Muscle layer of colon (tissue), 2 donors: Measurements from ENCODE around the gene ENO2.
A peak's percentile ranks its signal among the peaks of the same experiment; 100 is the strongest.
"Not testable (repeated sequence)": the region's sequence is repeated elsewhere in the genome, so short reads cannot be mapped to it uniquely, and the experiment has no call there.

Experiments used
- H3K27ac ChIP-seq: one replicate; pipeline ENCODE4 v1.7.0; 2013; ENCODE audit warnings: low read depth, mild to moderate bottlenecking, low read length, moderate library complexity
- H3K27me3 ChIP-seq, 2 donors: one replicate each; pipeline ENCODE4 v1.7.0; 2013; ENCODE audit warnings: low read length in 2 of 2, mild to moderate bottlenecking in 2 of 2; ENCODE audit not compliant: insufficient read depth in 2 of 2, control insufficient read depth in 1 of 2
- H3K36me3 ChIP-seq: one replicate; pipeline ENCODE4 v1.7.0; 2013; ENCODE audit warnings: mild to moderate bottlenecking, low read length; ENCODE audit not compliant: insufficient read depth
- H3K4me1 ChIP-seq: one replicate; pipeline ENCODE4 v1.7.0; 2013; ENCODE audit warnings: mild to moderate bottlenecking, low read length; ENCODE audit not compliant: insufficient read depth
- H3K4me3 ChIP-seq, 2 donors: one replicate each; pipeline ENCODE4 v1.7.0; 2013; ENCODE audit warnings: low read length in 2 of 2, low read depth in 1 of 2, mild to moderate bottlenecking in 1 of 2, moderate library complexity in 1 of 2
- H3K9ac ChIP-seq: one replicate; pipeline ENCODE4 v1.7.0; 2013; ENCODE audit warnings: low read length
- H3K9me3 ChIP-seq: one replicate; pipeline ENCODE4 v1.7.0; 2013; ENCODE audit warnings: mild to moderate bottlenecking, low read length
- donor health status: abdominal sarcoma.
- donor health status: Adenocarcinoma of cecum.

ENO2 gene

DNA sequence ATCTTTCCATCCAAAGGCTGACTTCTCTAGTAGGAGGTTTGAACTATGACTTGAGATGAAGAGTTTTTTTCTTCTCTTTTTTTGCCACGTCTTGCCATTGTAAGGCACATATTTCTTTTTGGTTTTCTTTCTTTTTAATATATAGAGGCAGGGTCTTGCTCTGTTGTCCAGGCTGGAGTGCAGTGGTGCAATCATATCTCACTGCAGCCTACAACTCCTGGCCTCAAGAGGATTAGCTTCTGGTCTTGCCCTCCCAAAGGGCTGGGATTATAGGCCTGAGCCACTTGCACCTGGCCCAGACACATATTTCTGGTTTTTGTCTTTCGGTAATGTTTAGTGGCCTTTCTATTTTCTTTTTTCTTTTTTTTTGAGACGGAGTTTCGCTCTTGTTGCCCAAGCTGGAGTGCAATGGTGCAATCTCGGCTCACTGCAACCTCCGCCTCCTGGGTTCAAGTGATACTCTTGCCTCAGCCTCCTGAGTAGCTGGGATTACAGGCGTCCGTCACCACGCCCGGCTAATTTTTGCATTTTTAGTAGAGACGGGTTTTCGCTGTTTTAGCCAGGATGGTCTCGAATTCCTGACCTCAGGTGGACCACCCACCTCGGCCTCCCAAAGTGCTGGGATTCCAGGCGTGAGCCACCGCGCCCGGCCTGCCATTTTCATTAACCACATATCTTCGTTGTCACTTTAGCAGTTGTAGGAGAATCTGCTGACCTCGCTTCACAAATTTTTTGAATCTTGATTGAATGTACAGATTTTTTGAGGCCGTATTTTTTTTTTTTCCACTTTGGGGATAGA, 24.4 kb upstream of the ENO2 start:
- H3K4me3 ChIP-seq: peak overlapping the region in 1 of 2 donors; percentile 51
- peak overlapping the region; percentile 70 for H3K9ac ChIP-seq
- not testable (repeated sequence) for H3K36me3 ChIP-seq, H3K9me3 ChIP-seq, H3K27me3 ChIP-seq
- peak overlapping the region; percentile 90 for H3K27ac ChIP-seq
- peaks cover 11% of the 10 kb centered on the region for H3K4me1 ChIP-seq

DNA sequence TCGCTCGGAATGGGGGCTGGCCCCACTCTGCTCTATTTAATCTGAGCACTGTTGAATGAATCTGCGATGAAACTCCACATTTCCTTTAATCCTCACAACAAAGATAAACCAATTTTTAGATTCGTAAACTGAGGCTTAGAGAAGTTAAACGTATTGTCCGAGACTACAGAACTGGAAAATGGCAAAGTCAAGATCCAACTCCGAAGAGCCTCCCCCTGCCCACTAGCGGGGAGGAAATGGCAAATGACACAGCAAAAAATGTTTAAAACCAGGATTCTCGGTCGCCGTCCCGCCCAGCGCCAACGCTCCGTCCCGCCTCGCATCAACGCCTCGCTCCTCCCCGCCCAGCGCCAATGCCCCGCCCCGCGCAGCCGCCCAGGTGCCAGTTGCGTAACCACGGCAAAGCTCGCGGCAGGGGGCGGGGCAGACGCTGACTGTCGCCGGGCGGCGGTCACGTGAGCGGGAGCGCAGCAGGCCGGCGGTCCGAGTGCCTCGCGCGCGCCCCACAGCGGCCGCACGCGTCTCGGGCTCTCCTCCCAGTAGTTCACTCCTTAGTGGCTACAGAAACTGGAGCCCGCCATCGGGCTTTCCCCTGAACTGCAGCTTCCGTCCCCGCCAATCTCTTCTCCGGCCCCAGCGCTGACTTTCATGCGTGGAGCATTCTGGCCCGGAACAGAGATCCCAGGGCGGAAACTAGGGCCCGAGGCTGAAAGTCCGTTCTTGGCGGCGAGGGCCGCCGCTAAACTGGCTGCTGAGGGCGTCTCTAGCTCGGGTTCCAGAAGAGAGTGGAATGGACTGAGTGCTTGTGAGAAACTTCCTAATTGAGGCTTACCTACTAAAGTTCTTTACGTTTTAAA, 23.4 kb upstream of the ENO2 start:
- H3K4me1 ChIP-seq: peaks cover 11% of the 10 kb centered on the region
- H3K27ac ChIP-seq: peak overlapping the region; percentile 90
- peak overlapping the region; percentile 91 for H3K9ac ChIP-seq
- H3K4me3 ChIP-seq: peak overlapping the region; percentile 58 to 82
- H3K9me3 ChIP-seq: no peaks in the 10 kb centered on the region
- H3K36me3 ChIP-seq: no peaks in the 10 kb centered on the region
- H3K27me3 ChIP-seq: no peaks in the 10 kb centered on the region

DNA sequence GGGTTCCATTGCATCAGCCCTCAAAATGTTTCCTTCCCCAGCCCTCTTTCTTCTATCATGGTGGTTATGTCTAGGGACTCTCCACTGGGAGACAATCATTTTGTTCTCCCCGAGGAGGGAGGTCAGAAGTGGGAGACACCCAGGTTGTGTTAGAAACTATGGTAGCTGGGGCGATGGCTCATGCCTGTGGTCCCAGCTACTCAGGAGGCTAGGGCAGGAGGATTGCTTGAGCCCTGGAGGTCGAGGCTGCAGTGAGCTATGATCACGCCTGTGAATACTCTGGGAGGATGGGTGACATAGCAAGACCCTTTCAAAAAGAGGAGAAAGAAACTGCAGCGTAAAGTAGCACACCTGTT, 22.8 kb upstream of the ENO2 start:
- H3K27me3 ChIP-seq: no peaks in the 10 kb centered on the region
- no peaks in the 10 kb centered on the region for H3K36me3 ChIP-seq
- peak overlapping the region in 1 of 2 donors; percentile 82 for H3K4me3 ChIP-seq
- no peaks in the 10 kb centered on the region for H3K9me3 ChIP-seq
- peaks cover 11% of the 10 kb centered on the region for H3K4me1 ChIP-seq
- peak overlapping the region; percentile 91 for H3K9ac ChIP-seq
- peak overlapping the region; percentile 49 for H3K27ac ChIP-seq

DNA sequence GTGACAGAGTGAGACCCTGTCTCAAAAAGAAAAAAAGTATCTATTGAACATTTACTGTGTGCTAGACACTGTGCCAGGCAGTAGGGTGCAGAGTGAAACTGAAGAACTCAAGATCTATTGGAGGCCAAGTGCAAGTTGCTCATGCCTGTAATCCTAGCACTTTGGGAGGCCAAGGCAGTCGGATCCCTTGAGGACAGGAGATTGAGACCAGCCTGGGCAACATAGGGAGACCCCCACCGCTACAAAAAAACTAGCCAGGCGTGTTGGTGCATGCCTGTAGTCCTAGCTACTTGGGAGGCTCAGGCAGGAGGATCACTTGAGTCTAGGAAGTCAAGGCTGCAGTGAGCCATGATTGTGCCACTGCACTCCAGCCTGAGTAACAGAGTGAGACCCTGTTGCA, 21.7 kb upstream of the ENO2 start:
- not testable (repeated sequence) for H3K4me3 ChIP-seq, H3K27me3 ChIP-seq, H3K9me3 ChIP-seq, H3K9ac ChIP-seq, H3K36me3 ChIP-seq, H3K27ac ChIP-seq
- peaks cover 11% of the 10 kb centered on the region for H3K4me1 ChIP-seq

DNA sequence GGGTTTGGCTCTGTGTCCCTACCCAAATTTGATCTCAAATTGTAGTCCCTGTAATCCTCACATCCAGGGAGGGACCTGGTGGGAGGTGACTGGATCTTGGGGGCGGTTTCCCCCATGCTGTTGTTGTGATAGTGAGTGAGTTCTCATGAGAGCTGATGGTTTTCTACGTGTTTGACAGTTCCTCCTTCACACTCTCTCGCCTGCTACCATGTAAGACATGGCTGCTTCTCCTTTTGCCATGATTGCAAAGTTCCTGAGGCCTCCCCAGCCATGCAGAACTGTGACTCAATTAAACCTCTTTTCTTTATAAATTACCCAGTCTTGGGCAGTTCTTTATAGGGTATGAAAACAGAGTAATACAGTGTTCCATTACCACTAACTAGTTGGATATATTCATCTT, 20.1 kb upstream of the ENO2 start:
- no peak overlapping the region for H3K9ac ChIP-seq
- H3K36me3 ChIP-seq: no peaks in the 10 kb centered on the region
- H3K4me1 ChIP-seq: peaks cover 11% of the 10 kb centered on the region
- no peaks in the 10 kb centered on the region for H3K27me3 ChIP-seq
- H3K4me3 ChIP-seq: no peak overlapping the region
- H3K9me3 ChIP-seq: no peaks in the 10 kb centered on the region
- H3K27ac ChIP-seq: no peak overlapping the region

DNA sequence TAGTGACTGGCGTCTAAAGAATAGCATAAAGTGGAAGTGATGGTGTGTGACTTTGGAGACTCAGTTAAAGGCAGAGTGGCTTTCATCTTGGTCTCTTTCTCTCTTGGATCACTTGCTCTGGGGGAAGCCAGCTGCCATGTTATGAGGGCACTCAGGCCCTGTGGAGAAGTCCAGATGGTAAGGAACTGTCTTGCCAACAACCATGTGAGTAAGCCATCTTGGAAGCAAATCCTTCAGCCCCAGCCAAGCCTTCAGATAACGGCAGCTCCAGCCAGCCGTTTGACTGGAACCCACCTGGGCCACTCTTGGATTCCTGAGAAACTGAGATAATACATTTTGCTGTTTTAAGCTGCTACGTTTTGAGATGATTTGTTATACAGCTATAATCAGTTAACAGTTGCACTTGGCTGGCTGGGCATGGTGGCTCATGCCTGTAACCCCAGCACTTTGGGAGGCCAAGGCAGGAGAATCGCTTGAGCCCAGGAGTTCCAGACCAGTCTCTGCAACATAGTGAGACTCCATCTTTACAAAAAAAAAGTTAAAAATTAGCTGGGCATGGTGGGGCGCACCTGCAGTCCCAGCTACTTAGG, 17.4 kb upstream of the ENO2 start:
- Histone ChIP-seq H3K36me3 (no peaks in the 10 kb centered on the region), H3K9ac (no peak overlapping the region), H3K4me3 (no peak overlapping the region), H3K27ac (no peak overlapping the region), H3K27me3 (no peaks in the 10 kb centered on the region), H3K4me1 (peaks cover 4% of the 10 kb centered on the region), H3K9me3 (no peaks in the 10 kb centered on the region)

DNA sequence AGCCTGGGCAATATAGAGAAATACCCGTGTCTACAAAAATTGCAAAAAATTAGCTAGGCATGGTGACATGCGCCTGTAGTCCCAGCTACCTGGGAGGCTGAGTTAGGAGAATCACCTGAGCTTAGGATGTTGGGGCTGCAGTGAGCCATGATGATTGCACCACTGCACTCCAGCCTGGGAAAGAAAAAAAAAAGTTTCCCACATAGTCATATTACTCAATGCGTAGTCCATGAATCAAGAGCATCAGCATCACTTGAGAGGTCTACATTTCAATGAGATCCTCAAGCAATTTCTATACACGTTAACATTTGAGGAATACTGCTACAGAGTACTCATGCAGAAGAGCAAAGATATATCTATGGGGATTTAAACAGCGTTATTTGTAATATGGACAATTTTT, 15.0 kb upstream of the ENO2 start:
- Histone ChIP-seq H3K27ac (no peak overlapping the region), H3K36me3 (no peaks in the 10 kb centered on the region), H3K4me1 (peaks cover 10% of the 10 kb centered on the region), H3K4me3 (no peak overlapping the region), H3K9me3 (no peaks in the 10 kb centered on the region), H3K27me3 (no peaks in the 10 kb centered on the region), H3K9ac (no peak overlapping the region)

DNA sequence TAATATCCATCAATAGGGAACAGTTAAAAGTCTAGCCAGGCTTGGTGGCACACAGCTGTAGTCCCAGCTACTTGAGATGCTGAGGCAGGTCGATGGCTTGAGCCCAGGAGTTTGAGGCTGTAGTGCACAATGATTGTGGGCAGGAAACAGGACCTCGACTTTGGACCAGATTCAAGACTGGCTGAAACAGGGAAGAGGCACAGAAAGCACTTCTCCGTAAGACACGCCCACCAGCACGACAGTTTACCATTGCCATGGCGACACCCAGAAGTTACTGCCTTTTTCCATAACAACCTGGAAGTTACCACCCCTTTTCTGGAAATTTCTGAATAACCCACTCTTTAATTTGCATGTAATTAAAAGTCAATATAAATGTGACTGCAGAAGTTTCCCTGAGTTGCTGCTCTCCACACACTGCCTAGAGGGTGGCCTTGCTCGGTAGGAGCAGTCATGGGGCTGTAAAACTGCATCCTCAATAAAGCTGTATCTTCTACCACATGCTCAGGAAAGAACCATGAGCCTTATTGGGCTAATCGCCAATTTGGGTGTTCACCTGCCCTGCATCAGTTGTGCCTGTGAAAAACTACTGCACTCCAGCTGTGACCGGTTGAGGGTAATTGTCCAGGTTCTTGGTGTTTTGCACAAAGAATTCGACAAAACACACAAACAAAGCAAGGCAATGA, 14.4 kb upstream of the ENO2 start:
- Histone ChIP-seq H3K27me3 (no peaks in the 10 kb centered on the region), H3K4me1 (peaks cover 12% of the 10 kb centered on the region), H3K9ac (no peak overlapping the region), H3K9me3 (no peaks in the 10 kb centered on the region), H3K27ac (no peak overlapping the region), H3K4me3 (no peak overlapping the region), H3K36me3 (no peaks in the 10 kb centered on the region)

DNA sequence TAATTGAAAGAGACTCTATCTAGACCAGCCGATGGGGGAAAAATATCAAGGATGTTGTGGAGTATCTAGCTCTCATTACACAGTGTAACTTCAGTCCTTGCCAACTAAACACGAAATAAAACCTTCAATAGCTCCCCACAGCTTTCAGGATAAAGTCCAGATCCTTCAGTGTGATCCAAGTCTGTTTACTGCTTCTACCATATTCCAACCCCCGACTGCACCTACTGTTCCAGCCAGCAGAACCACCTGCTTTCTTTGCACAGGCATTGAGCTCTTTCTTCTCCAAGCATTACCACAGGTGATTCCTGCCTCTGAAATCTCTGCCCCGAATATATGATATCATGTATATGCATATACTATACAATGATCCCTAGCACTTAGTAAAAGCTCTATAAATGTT, 11.9 kb upstream of the ENO2 start:
- Histone ChIP-seq H3K9me3 (no peaks in the 10 kb centered on the region), H3K9ac (no peak overlapping the region), H3K27me3 (no peaks in the 10 kb centered on the region), H3K36me3 (peaks cover 4% of the 10 kb centered on the region), H3K27ac (no peak overlapping the region), H3K4me1 (peaks cover 17% of the 10 kb centered on the region), H3K4me3 (no peak overlapping the region)

DNA sequence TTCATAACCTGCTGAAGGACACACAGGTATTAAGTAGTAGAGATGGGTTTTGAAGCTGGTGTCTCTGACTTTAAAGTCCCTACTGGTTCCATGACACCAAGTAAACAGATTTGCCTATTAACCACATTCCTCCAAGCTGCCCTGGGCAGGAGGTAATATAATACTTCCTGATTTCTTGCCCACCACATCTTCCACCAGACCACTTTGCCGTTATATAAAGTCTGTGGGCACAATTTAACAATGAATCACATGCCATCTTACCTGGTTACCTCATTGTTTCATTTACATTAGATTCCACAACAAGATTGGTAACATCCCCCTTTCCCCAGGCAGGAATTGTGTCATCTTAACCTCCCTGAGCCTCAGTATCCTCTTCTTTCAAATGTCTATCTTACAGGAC, 10.7 kb upstream of the ENO2 start:
- H3K4me1 ChIP-seq: peaks cover 17% of the 10 kb centered on the region
- no peaks in the 10 kb centered on the region for H3K27me3 ChIP-seq
- no peak overlapping the region for H3K9ac ChIP-seq
- no peak overlapping the region for H3K4me3 ChIP-seq
- peaks cover 4% of the 10 kb centered on the region for H3K36me3 ChIP-seq
- H3K9me3 ChIP-seq: no peaks in the 10 kb centered on the region
- no peak overlapping the region for H3K27ac ChIP-seq
